ENCODE results near the gene SETBP1.

DNA sequence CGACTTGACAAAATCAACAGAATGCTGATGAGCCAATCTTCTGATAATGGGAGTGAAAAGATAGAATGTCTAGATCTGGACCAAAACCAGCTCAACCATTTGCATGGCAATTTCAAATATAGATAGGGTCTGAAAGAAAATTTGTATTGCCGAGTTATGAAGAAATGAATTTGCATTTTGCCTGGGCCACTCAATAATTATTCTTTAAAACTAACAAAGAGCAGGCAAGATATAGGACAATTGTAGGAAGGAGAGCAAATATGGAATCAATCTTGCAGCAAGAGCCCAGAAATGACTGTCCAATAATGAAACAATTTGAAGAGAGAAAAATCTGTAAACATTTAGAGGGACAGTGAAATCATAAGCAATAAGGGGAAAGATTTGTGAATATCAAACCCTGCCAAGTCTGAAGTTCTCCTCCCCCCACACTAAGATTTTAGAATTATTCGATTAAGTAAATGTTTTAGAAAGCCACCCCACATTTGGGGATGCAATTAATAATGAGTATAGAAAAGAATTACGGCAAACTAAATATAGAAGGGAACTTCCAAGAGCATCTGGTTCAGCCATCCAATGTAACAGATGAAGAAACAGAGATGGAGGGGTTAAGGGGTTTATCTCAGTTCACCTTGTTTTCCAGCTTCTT lies 377.4 kb downstream of the SETBP1 start:
- TF ChIP-seq POLR2AphosphoS5 (IDR thresholded peaks at IDR 0.05; ENCODE audit: low read depth, low read length) = no peak
- no peak for TF ChIP-seq EZH2phosphoT487 (IDR thresholded peaks at IDR 0.05; ENCODE audit: borderline replicate concordance)
- TF ChIP-seq, protein P1, sequence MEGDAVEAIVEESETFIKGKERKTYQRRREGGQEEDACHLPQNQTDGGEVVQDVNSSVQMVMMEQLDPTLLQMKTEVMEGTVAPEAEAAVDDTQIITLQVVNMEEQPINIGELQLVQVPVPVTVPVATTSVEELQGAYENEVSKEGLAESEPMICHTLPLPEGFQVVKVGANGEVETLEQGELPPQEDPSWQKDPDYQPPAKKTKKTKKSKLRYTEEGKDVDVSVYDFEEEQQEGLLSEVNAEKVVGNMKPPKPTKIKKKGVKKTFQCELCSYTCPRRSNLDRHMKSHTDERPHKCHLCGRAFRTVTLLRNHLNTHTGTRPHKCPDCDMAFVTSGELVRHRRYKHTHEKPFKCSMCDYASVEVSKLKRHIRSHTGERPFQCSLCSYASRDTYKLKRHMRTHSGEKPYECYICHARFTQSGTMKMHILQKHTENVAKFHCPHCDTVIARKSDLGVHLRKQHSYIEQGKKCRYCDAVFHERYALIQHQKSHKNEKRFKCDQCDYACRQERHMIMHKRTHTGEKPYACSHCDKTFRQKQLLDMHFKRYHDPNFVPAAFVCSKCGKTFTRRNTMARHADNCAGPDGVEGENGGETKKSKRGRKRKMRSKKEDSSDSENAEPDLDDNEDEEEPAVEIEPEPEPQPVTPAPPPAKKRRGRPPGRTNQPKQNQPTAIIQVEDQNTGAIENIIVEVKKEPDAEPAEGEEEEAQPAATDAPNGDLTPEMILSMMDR (IDR thresholded peaks at IDR 0.05 in 2 of 3, conservative IDR thresholded peaks at IDR 0.05 in 1 of 3; ENCODE audit: borderline replicate concordance in 1 of 3, insufficient read depth in 1 of 3, low read depth in 2 of 3, low read length in 2 of 3) = no peak
- TF ChIP-seq POLR2A (IDR thresholded peaks at IDR 0.05; ENCODE audit: borderline replicate concordance, extremely low read depth, insufficient read depth, insufficient read length) = no peak
- no peak for TF ChIP-seq SIN3A (IDR thresholded peaks at IDR 0.05; ENCODE audit: low read depth)
- TF ChIP-seq EGR1 (IDR thresholded peaks at IDR 0.05; ENCODE audit: low read depth) = no peak
- TF ChIP-seq EZH2 (IDR thresholded peaks at IDR 0.05) = no peak
- TF ChIP-seq CEBPB (IDR thresholded peaks at IDR 0.05; ENCODE audit: low read depth) = no peak
- no peak for TF ChIP-seq FOSL1 (IDR thresholded peaks at IDR 0.05; ENCODE audit: low read depth)
- TF ChIP-seq RAD21 (IDR thresholded peaks at IDR 0.05; ENCODE audit: low read depth) = no peak
- no peak for TF ChIP-seq SP1 (IDR thresholded peaks at IDR 0.05; ENCODE audit: low read depth)
- TF ChIP-seq TCF7L2 (IDR thresholded peaks at IDR 0.05; ENCODE audit: borderline replicate concordance, extremely low read depth, insufficient read depth, insufficient read length) = no peak
- no peak for TF ChIP-seq ZFX (IDR thresholded peaks at IDR 0.05)
